Measurements from ENCODE around the gene MED16. TPM values are rescaled to one million over a fixed set of nuclear protein-coding genes. Genes with fewer than 3 reads are reported as not detected.
A peak's percentile ranks its signal among the peaks of the same experiment; 100 is the strongest.

Gene MED16
- total RNA-seq, 1 experiment from 2014 or later: 22.4 TPM

DNA sequence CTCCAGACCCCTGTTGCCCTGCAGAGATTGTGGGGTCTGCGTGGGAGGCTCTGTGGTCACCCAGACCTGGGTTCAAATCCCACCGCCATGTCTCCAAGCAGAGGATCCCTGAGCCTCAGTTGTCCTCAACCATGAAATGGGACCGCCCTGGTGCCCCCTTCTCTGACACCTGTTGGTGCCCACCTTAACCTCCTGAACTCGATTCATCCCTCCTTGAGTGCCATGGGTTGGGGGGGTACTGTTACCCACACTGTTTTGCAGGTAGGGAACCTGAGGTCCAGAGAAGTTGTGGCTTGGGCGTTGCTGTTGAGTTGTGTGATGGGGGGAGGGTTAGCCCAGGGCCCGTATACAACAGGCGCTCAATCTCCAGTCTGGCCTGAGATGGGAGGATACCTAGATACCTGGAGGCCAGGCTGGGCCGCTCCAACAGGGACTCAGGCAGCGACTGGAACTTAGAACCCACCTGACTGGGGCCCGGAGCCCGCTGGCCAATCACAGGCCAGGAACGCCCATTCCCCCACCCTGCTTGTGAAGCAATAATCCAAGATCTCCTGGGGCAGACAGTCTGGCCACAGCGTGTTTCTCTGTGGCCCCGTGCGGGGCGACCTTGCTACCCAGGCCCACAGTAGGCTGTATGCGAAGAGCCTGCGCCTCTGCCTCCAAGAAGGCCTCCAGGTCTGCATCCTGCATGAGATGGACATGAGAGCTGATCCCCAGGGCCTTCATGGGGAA lies 35.6 kb upstream of the MED16 start:
- DNase-seq: no peak
- Mint-ChIP-seq H3K4me3 (ENCODE audit: low read depth, unreplicated experiment) (no peak overlapping the region), H3K9me3 (ENCODE audit: low read depth, unreplicated experiment) (no peaks in the 10 kb centered on the region), H3K4me1 (ENCODE audit: low read depth, unreplicated experiment) (no peaks in the 10 kb centered on the region), H3K36me3 (ENCODE audit: insufficient read depth, unreplicated experiment) (peaks cover 13% of the 10 kb centered on the region), H3K27me3 (ENCODE audit: unreplicated experiment) (peaks cover 16% of the 10 kb centered on the region), H3K27ac (ENCODE audit: unreplicated experiment) (no peak overlapping the region)
- no TSS peak for BruUV-seq (replicated peaks)
- TF ChIP-seq, protein P1, sequence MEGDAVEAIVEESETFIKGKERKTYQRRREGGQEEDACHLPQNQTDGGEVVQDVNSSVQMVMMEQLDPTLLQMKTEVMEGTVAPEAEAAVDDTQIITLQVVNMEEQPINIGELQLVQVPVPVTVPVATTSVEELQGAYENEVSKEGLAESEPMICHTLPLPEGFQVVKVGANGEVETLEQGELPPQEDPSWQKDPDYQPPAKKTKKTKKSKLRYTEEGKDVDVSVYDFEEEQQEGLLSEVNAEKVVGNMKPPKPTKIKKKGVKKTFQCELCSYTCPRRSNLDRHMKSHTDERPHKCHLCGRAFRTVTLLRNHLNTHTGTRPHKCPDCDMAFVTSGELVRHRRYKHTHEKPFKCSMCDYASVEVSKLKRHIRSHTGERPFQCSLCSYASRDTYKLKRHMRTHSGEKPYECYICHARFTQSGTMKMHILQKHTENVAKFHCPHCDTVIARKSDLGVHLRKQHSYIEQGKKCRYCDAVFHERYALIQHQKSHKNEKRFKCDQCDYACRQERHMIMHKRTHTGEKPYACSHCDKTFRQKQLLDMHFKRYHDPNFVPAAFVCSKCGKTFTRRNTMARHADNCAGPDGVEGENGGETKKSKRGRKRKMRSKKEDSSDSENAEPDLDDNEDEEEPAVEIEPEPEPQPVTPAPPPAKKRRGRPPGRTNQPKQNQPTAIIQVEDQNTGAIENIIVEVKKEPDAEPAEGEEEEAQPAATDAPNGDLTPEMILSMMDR (IDR thresholded peaks at IDR 0.05; ENCODE audit: unreplicated experiment): no peak
- intact Hi-C loops (cut with micrococcal nuclease; ENCODE audit: unreplicated experiment): no loop called here
- CTCF ChIA-PET: no interaction called here

DNA sequence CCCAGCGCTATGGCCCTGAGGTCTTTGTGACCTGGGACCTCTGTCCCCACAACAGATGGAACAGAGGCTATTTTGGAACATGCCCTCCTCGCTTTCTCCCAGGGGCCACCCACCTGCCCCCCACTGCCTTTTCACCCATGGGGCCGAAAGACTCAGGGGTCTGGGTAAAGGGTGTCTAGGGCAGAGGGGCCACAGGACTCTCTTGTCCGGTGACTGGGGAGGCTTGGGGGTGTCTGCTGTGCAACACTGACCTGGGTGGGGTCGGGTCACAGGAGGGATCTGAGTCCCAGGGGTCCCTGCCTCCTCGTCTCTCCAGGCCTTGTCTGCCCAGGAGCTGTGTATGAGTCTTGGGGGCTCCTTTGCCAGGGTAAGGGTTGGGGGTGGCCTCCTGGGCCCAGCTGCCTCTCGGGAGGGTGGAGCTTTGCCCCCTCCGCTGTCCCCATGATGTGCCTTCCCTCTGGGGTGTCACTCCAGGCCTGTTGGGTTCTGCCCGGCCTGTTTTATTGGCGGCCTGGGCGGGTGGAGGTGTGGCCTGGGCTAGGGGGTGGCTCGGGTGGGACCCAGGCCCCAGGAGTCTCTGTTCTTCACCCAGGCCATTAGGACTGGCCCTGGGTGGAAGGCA lies 34.9 kb upstream of the MED16 start:
- H3K4me3 Mint-ChIP-seq (ENCODE audit: low read depth, unreplicated experiment): no peak overlapping the region

DNA sequence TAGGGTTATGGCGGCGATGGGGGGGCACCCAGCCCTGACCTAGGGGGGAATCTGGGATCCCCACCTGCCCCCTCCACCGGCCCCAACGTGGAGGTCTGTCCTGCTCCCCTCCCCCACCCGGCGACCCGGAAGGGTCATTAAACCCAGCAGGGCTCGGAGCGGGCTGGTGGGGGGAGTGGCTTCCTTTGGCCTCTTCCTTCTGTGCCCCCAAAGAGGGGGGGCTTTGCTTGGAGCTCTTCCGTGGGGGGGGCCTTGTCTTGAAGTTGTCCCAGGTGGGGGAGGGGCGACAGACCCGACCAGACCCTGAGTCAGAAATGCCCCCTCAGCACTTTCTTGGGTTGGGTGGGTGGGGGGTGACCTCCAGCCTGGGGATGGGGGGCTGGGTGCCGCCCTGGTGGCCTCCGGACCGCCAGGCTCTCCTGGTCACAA lies 34.4 kb upstream of the MED16 start:
- CTCF ChIA-PET: no interaction called here
- Mint-ChIP-seq H3K4me1 (ENCODE audit: low read depth, unreplicated experiment) (no peaks in the 10 kb centered on the region), H3K4me3 (ENCODE audit: low read depth, unreplicated experiment) (no peak overlapping the region), H3K36me3 (ENCODE audit: insufficient read depth, unreplicated experiment) (peaks cover 8% of the 10 kb centered on the region), H3K27me3 (ENCODE audit: unreplicated experiment) (peaks cover 3% of the 10 kb centered on the region), H3K27ac (ENCODE audit: unreplicated experiment) (no peak overlapping the region), H3K9me3 (ENCODE audit: low read depth, unreplicated experiment) (no peaks in the 10 kb centered on the region)
- no TSS peak for BruUV-seq (replicated peaks)
- intact Hi-C loops (cut with micrococcal nuclease; ENCODE audit: unreplicated experiment): no loop called here
- TF ChIP-seq, protein P1 (IDR thresholded peaks at IDR 0.05; ENCODE audit: unreplicated experiment): no peak
- DNase-seq: no peak

More for the DNA sequence above, 34.9 kb upstream of the MED16 start:
- TF ChIP-seq, protein P1 (IDR thresholded peaks at IDR 0.05; ENCODE audit: unreplicated experiment): no peak
- Mint-ChIP-seq H3K36me3 (ENCODE audit: insufficient read depth, unreplicated experiment) (peaks cover 12% of the 10 kb centered on the region), H3K27ac (ENCODE audit: unreplicated experiment) (no peak overlapping the region), H3K4me1 (ENCODE audit: low read depth, unreplicated experiment) (no peaks in the 10 kb centered on the region), H3K9me3 (ENCODE audit: low read depth, unreplicated experiment) (no peaks in the 10 kb centered on the region), H3K27me3 (ENCODE audit: unreplicated experiment) (peaks cover 8% of the 10 kb centered on the region)
- DNase-seq: no peak
- CTCF ChIA-PET: no interaction called here
- intact Hi-C loops (cut with micrococcal nuclease; ENCODE audit: unreplicated experiment): no loop called here
- no TSS peak for BruUV-seq (replicated peaks)

DNA sequence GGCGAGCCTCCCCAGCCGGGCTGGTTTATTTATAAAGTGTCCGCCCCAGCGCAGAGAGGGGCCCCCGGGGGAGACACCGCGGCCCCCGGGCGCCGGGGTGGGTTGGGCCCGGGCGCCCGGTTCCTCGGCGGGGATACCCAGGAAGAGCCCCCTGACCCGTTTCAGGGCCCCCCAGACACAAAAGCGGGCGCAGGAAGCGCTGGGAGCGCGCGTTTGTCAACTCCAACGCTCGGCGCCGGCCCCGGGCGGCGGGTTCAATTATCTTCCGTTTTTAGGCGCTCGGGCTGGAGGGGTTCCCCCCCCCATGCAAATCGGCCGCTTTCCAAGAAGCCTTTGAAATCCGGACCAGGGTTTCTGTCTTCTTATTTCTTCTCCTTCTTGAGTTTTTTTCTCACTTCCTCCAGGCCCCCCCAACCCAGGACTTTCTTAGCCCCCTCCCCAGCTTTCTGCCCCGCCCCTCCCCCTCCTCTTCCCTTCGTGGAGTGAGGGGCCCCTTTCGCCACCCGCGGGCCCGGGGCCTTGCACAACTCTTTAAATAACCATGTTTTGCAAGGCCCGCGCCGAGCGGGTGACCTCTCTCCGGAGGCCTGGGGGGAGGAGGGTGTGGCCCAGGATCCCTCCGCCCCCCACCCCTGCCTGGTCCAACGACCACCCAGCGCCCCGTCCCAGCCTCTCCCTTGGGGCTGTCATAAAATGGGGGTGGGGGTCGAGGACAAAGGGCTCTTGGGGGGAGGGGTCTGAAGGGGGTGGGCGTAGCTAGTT lies 33.8 kb upstream of the MED16 start:
- Mint-ChIP-seq H3K4me1 (ENCODE audit: low read depth, unreplicated experiment) (no peaks in the 10 kb centered on the region), H3K9me3 (ENCODE audit: low read depth, unreplicated experiment) (no peaks in the 10 kb centered on the region), H3K4me3 (ENCODE audit: low read depth, unreplicated experiment) (peak overlapping the region; percentile 53), H3K27me3 (ENCODE audit: unreplicated experiment) (peaks cover 3% of the 10 kb centered on the region), H3K27ac (ENCODE audit: unreplicated experiment) (no peak overlapping the region), H3K36me3 (ENCODE audit: insufficient read depth, unreplicated experiment) (peaks cover 8% of the 10 kb centered on the region)
- BruUV-seq (replicated peaks): no TSS peak
- intact Hi-C loops (cut with micrococcal nuclease; ENCODE audit: unreplicated experiment): no loop called here
- DNase-seq: no peak
- TF ChIP-seq, protein P1 (IDR thresholded peaks at IDR 0.05; ENCODE audit: unreplicated experiment): no peak
- CTCF ChIA-PET: no interaction called here

Data from Calu3 (cell line).